Nephron (organoid): ENCODE data around the gene EFEMP1.

Experiments
- H3K27ac Mint-ChIP-seq, 3 experiments: 2 replicates each; pipeline ENCODE4 v1.8.0; 2020; ENCODE audit warnings: mixed read lengths in 3 of 3, mild to moderate bottlenecking in 2 of 3, moderate library complexity in 1 of 3
- H3K27me3 Mint-ChIP-seq: 2 replicates; pipeline ENCODE4 v1.8.0; 2021; ENCODE audit warnings: low read depth, mild to moderate bottlenecking, moderate library complexity, mixed read lengths
- H3K36me3 Mint-ChIP-seq: 2 replicates; pipeline ENCODE4 v1.8.0; 2020; ENCODE audit warnings: low read depth, mixed read lengths
- H3K4me1 Mint-ChIP-seq: 2 replicates; pipeline ENCODE4 v1.8.0; 2020; ENCODE audit warnings: mixed read lengths
- H3K4me3 Mint-ChIP-seq, 3 experiments: 2 replicates each; pipeline ENCODE4 v1.8.0; 2020; ENCODE audit warnings: mild to moderate bottlenecking in 3 of 3, mixed read lengths in 3 of 3, moderate library complexity in 2 of 3
- H3K9me3 Mint-ChIP-seq: 2 replicates; pipeline ENCODE4 v1.8.0; 2020; ENCODE audit warnings: mixed read lengths
- TF ChIP-seq, protein P1 (sequence below), 3 experiments: fragments of 200-600 bp; sonication (generic); IDR thresholded peaks; one replicate each; pipeline ENCODE4 v1.5.0; 2021; ENCODE audit warnings: antibody characterized with exemption in 3 of 3; ENCODE audit not compliant: unreplicated experiment in 3 of 3

Gene EFEMP1

DNA sequence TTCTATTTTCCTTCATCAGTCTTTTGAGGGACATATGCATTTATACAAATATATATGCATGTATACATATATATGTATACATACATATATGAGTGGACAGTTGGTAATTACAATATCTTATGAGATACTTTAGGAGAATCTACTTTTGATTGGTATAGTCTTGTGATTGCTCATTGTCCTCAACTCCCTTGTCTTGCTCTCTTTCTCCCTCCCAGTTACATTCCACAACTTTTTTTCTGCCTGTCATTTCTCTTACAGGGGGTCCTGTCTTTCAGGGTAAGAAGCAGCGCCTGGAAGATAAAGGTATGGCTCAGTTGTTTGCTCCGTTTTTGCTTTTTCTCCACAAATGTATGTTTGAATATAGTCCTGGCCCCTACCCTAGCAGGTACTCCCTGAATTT lies 19.9 kb downstream of the EFEMP1 start:
- no peak overlapping the region for H3K4me3 Mint-ChIP-seq
- H3K4me1 Mint-ChIP-seq = peaks cover 14% of the 10 kb centered on the region

DNA sequence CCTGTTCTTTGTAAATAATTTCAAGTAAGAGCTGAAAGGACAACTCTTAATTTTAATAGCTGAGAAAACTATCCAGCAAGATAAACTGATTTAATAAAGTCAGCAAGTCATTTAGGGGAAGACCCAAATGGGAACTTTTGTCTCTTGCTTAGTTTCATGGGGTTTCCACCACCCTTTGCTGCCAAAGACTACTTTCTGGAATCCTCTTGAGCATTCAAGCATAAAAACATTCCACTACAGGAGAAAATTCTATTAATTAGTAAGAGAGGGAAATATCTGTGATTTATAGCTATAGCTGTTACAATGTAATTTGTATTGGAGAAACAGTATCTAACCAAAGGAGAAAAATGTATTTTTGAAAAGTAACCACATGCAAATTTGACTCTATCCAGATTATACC lies 20.6 kb downstream of the EFEMP1 start:
- peaks cover 14% of the 10 kb centered on the region for H3K4me1 Mint-ChIP-seq
- H3K27ac Mint-ChIP-seq = peak overlapping the region; percentile 76 to 91 (median 82)

More for the DNA sequence above, 19.9 kb downstream of the EFEMP1 start:
- Mint-ChIP-seq H3K27ac (no peak overlapping the region), H3K9me3 (peaks cover 10% of the 10 kb centered on the region), H3K27me3 (no peaks in the 10 kb centered on the region), H3K36me3 (peaks cover 31% of the 10 kb centered on the region)
- TF ChIP-seq, protein P1, sequence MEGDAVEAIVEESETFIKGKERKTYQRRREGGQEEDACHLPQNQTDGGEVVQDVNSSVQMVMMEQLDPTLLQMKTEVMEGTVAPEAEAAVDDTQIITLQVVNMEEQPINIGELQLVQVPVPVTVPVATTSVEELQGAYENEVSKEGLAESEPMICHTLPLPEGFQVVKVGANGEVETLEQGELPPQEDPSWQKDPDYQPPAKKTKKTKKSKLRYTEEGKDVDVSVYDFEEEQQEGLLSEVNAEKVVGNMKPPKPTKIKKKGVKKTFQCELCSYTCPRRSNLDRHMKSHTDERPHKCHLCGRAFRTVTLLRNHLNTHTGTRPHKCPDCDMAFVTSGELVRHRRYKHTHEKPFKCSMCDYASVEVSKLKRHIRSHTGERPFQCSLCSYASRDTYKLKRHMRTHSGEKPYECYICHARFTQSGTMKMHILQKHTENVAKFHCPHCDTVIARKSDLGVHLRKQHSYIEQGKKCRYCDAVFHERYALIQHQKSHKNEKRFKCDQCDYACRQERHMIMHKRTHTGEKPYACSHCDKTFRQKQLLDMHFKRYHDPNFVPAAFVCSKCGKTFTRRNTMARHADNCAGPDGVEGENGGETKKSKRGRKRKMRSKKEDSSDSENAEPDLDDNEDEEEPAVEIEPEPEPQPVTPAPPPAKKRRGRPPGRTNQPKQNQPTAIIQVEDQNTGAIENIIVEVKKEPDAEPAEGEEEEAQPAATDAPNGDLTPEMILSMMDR (IDR thresholded peaks at IDR 0.05; ENCODE audit: unreplicated experiment in 3 of 3) = no peak

DNA sequence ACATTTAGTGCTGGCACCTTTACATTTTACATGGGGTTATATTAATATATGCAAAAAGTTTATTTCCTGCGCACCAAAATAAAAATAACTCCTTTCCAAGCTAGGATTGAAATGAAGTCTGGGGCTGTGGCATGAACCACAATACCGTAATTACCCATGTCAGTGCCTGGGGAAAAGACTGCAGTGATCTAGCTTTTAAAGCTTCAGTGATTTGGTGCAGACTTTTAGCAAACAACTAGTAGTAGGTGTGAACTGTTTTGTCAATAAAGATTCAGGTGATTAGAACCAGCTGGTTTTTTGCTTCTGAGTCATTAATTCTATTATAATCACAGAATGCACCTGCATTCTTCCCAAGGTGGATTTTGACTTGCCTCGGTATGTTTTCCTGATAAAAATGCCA lies 21.2 kb downstream of the EFEMP1 start:
- Mint-ChIP-seq H3K9me3 (peaks cover 10% of the 10 kb centered on the region), H3K4me1 (peaks cover 14% of the 10 kb centered on the region), H3K27ac (peak overlapping the region; percentile 64 to 91 (median 82)), H3K36me3 (peaks cover 31% of the 10 kb centered on the region), H3K27me3 (no peaks in the 10 kb centered on the region), H3K4me3 (no peak overlapping the region)
- TF ChIP-seq, protein P1 (IDR thresholded peaks at IDR 0.05; ENCODE audit: unreplicated experiment in 3 of 3) = no peak

More for the DNA sequence above, 20.6 kb downstream of the EFEMP1 start:
- H3K9me3 Mint-ChIP-seq = peaks cover 10% of the 10 kb centered on the region
- H3K27me3 Mint-ChIP-seq = no peaks in the 10 kb centered on the region
- H3K36me3 Mint-ChIP-seq = peaks cover 31% of the 10 kb centered on the region
- no peak overlapping the region for H3K4me3 Mint-ChIP-seq
- TF ChIP-seq, protein P1 (IDR thresholded peaks at IDR 0.05; ENCODE audit: unreplicated experiment in 3 of 3) = no peak

DNA sequence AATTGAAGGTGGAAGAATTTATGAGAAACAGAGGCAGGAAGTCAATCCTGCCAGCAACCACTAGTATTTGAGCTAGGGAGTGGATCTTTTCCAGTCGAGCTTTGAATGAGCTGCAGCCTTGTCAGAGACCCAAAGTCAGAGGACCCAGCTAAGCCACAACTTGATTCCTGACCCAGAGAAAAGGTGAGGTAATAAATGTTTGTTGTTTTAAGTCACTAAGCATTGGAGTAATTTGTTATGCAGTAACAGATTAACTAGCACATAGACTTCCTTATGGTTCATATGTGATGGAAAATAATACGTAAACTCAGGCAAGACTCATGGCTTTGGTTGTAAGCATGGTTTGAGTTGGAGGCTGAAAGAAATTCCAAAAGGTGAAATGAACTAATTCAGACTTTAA lies 21.6 kb downstream of the EFEMP1 start:
- Mint-ChIP-seq H3K9me3 (peaks cover 10% of the 10 kb centered on the region), H3K27ac (peak overlapping the region; percentile 41 to 91 (median 64)), H3K36me3 (peaks cover 31% of the 10 kb centered on the region), H3K27me3 (no peaks in the 10 kb centered on the region), H3K4me3 (no peak overlapping the region), H3K4me1 (peaks cover 14% of the 10 kb centered on the region)
- TF ChIP-seq, protein P1 (IDR thresholded peaks at IDR 0.05; ENCODE audit: unreplicated experiment in 3 of 3) = no peak

DNA sequence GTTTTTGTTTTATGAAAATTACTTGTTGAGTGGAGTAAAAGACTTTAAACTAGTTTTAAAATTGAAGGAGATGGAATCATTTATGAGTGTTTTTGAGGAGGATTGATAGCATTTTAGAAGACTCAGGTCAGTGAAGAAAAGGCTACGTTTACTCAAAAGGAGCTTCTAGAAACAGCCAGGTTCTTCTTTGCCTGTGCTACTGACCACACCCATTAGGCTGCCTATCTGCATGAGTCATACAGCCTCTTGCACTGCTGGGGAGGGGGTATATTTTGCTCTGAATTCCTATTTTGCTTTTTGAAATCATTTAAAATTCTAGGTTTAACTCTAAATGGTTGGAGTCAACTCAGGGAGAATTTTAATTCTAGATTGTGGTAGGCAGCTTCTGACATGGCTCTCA lies 22.3 kb downstream of the EFEMP1 start:
- Mint-ChIP-seq H3K36me3 (peaks cover 31% of the 10 kb centered on the region), H3K4me3 (no peak overlapping the region), H3K4me1 (peaks cover 14% of the 10 kb centered on the region), H3K27ac (peak overlapping the region in 1 of 3 experiments; percentile 91), H3K27me3 (no peaks in the 10 kb centered on the region), H3K9me3 (peaks cover 10% of the 10 kb centered on the region)
- TF ChIP-seq, protein P1 (IDR thresholded peaks at IDR 0.05; ENCODE audit: unreplicated experiment in 3 of 3) = no peak

DNA sequence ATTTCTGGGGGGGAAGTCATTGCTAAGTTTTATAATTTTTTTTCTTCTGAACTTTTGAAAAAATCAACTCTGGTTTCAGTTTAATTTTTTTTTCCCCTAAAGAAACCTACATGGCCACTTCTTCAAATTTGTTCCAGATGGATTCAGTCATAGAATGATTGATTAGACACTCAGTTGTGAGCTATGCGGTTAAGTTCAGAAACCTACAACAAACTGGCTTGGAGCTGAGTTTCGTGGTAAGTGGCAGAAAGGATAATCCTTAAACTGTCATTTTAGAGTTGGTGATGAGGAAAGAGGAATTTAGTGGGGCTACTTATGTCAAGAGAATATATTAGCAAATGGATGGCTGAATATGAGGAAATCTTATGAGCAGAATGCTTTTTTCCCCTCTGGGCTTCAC lies 23.7 kb downstream of the EFEMP1 start:
- H3K4me1 Mint-ChIP-seq = peaks cover 14% of the 10 kb centered on the region
- H3K4me3 Mint-ChIP-seq = no peak overlapping the region

More for the DNA sequence above, 23.7 kb downstream of the EFEMP1 start:
- Mint-ChIP-seq H3K9me3 (peaks cover 10% of the 10 kb centered on the region), H3K36me3 (peaks cover 23% of the 10 kb centered on the region), H3K27me3 (no peaks in the 10 kb centered on the region), H3K27ac (peak overlapping the region in 1 of 3 experiments; percentile 59)
- TF ChIP-seq, protein P1 (IDR thresholded peaks at IDR 0.05; ENCODE audit: unreplicated experiment in 3 of 3) = no peak
